K562 (cell line): ENCODE data around the gene POU4F1. TPM values are rescaled to one million over a fixed set of nuclear protein-coding genes. Genes with fewer than 3 reads are reported as not detected.

Experiments
- BCLAF1 ChIP-seq, 2 experiments: fragments of 450-650 bp in 1 of 2; IDR thresholded peaks; 2 replicates each; pipeline ENCODE4 v1.6.1; 2011 to 2017; ENCODE audit warnings: low read depth in 2 of 2, antibody characterized with exemption in 1 of 2, borderline replicate concordance in 1 of 2, low read length in 1 of 2, mild to moderate bottlenecking in 1 of 2, mixed read lengths in 1 of 2; ENCODE audit not compliant: control insufficient read depth in 1 of 2
- MAZ ChIP-seq, 2 experiments: fragments of 450-650 bp in 1 of 2; sonication (generic) in 1 of 2; formaldehyde crosslinking; IDR thresholded peaks in 1 of 2; conservative IDR thresholded peaks in 1 of 2; 2 replicates each; pipeline versions ENCODE4 v1.4.0 to v1.5.0; 2020; ENCODE audit warnings: mild to moderate bottlenecking in 1 of 2, missing genetic modification reagents in 1 of 2
- POU5F1 ChIP-seq: fragments of 150-350 bp; IDR thresholded peaks from 2 replicates; pipeline ENCODE4 v1.6.1; 2014; ENCODE audit warnings: borderline replicate concordance, low read length, low read depth, mild to moderate bottlenecking; ENCODE audit not compliant: partially characterized antibody
- SAP30 ChIP-seq: fragments of 200-600 bp; sonication (generic); IDR thresholded peaks from 2 replicates; pipeline ENCODE4 v1.6.1; 2012; ENCODE audit warnings: borderline replicate concordance, low read depth, mild to moderate bottlenecking, moderate library complexity, low read length, control low read depth, inconsistent platforms; ENCODE audit not compliant: insufficient read depth, poor library complexity, severe bottlenecking
- SMAD1 ChIP-seq: fragments of 150-350 bp; IDR thresholded peaks from 2 replicates; pipeline ENCODE4 v1.6.1; 2014; ENCODE audit warnings: low read length, low read depth; ENCODE audit not compliant: partially characterized antibody
- ZNF778 ChIP-seq: fragments of 450-650 bp; formaldehyde crosslinking; IDR thresholded peaks from 2 replicates; pipeline ENCODE4 v1.4.0; 2020; ENCODE audit warnings: mild to moderate bottlenecking, moderate library complexity
- polyA plus RNA-seq, 8 experiments: library from polyadenylated mRNA; depleted of rRNA in 4 of 8; stranded (reverse) in 5 of 8; unstranded in 3 of 8; fragments of >200 nt; fragmentation: Nextera tagmentation in 2 of 8; fragmentation: Illumina TruSeq in 1 of 8; extraction: Ambion mirVana in 2 of 8; extraction: Trizol in 1 of 8; gene quantifications; 2 replicates each; pipeline versions ENCODE4 v1.2.1 to v1.2.3, GENCODE V29; 2011 to 2014; ENCODE audit warnings: inconsistent platforms in 1 of 8, missing spikeins in 1 of 8
- total RNA-seq, 7 experiments: library from RNA; depleted of rRNA in 6 of 7; stranded (reverse); fragments of >200 nt in 6 of 7; fragmentation: Illumina TruSeq in 2 of 7; extraction: Trizol in 2 of 7; gene quantifications; 2 replicates each; pipeline versions ENCODE4 v1.2.1 to v1.2.3, GENCODE V29; 2011 to 2021; ENCODE audit warnings: low replicate concordance in 1 of 7
- TF ChIP-seq, protein P1 (sequence below), 2 experiments: fragments of 250-450 bp in 1 of 2; fragments of 450-650 bp in 1 of 2; sonication (Bioruptor Pico) in 1 of 2; IDR thresholded peaks; 2 replicates each; pipeline versions ENCODE4 v1.6.1 to v1.8.0; 2016 to 2021; ENCODE audit warnings: mild to moderate bottlenecking in 2 of 2, moderate library complexity in 2 of 2, missing compliant biosample characterization in 1 of 2, missing genetic modification characterization in 1 of 2
- TF ChIP-seq, protein P2 (sequence below): sonication (generic); formaldehyde crosslinking; IDR thresholded peaks from 2 replicates; pipeline ENCODE4 v1.9.0; 2022; ENCODE audit warnings: mild to moderate bottlenecking, missing genetic modification reagents

The POU4F1 gene
- total and polyA plus RNA-seq, 9 of the 15 experiments (the other 6 are each of a cell fraction or from before 2014, with no cell fraction given) = 0.61 to 2.8 (median 1.5) TPM

DNA sequence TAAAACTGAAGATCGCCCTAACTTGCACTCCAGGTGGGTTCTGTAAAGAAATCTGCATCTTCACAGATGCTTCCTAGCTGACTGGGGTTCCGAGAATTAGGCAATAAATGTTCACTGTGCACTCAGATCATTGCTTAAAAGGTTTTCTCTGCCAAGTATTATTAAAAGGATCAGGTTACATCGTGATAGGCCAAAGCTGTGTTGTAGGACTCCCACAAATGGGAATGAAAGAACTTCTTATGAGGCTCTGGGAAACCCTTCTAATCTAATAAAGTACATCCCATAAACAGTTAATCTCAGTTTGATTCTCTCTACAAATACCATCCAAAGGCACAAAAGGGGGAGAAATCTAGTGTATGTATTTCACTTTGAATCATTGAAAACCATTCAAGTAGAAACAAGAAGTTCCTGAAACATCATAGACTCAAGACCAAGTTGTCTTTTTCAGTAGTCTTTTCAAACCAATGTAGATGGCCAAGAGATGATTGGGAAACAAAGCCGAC is 7.1 kb upstream of the POU4F1 start (continued):
- TF ChIP-seq BCLAF1 (IDR thresholded peaks at IDR 0.05; ENCODE audit: borderline replicate concordance in 1 of 2, control insufficient read depth in 1 of 2, low read depth in 2 of 2, low read length in 1 of 2) (no peak), SMAD1 (no peak), MAZ (CRISPR knock-in tag; conservative IDR thresholded peaks at IDR 0.05 in 1 of 2, IDR thresholded peaks at IDR 0.05 in 1 of 2) (no peak), POU5F1 (no peak), SAP30 (no peak), ZNF778 (no peak)
- TF ChIP-seq, protein P1, sequence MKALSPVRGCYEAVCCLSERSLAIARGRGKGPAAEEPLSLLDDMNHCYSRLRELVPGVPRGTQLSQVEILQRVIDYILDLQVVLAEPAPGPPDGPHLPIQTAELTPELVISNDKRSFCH (CRISPR knock-in tag; IDR thresholded peaks at IDR 0.05) = no peak
- TF ChIP-seq, protein P1 (tag; IDR thresholded peaks at IDR 0.05) = no peak
- TF ChIP-seq, protein P2, sequence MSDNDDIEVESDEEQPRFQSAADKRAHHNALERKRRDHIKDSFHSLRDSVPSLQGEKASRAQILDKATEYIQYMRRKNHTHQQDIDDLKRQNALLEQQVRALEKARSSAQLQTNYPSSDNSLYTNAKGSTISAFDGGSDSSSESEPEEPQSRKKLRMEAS (CRISPR knock-in tag) = no peak
